GM21447 (cell line): Measurements from ENCODE around the gene DPP3.
"Not testable (repeated sequence)": the region's sequence is repeated elsewhere in the genome, so short reads cannot be mapped to it uniquely, and the experiment has no call there.

Experiments used
- ATAC-seq: cut with Tn5 transposase; IDR thresholded peaks from one replicate; pipeline ENCODE4 v1.9.1; 2021; ENCODE audit not compliant: unreplicated experiment

Gene DPP3

GRCh38 chr11:66480117-66480938 is at the start of gene DPP3:
DPP3 (plus strand) TSS chr11:66480434; CDS start chr11:66482201, 1,767 bp downstream.
- peak; percentile 87 for ATAC-seq

- ATAC-seq, result not testable (repeated sequence)
These were observed 48.9 kb upstream of the DPP3 start for GRCh38 chr11:66431287-66431686.

DNA sequence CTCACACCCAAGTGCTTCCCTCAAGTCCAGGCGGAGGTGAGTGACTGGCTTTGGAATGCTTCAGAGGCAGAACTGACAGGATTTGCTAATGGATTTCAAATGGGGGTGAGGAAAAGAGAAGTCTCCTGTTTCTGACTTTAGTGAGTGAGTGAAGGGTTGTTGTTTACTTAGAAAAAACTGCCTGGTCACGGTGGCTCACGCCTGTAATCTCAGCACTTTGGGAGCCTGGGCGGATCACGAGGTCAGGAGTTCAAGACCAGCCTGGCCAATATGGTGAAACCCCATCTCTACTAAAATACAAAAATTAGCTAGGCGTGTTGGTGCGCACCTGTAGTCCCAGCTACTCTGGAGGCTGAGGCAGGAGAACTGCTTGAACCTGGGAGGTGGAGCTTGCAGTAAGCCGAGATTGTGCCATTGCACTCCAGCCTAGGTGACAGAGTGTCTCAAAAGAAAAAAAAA is 48.3 kb upstream of the DPP3 start:
- ATAC-seq, result not testable (repeated sequence)

DNA sequence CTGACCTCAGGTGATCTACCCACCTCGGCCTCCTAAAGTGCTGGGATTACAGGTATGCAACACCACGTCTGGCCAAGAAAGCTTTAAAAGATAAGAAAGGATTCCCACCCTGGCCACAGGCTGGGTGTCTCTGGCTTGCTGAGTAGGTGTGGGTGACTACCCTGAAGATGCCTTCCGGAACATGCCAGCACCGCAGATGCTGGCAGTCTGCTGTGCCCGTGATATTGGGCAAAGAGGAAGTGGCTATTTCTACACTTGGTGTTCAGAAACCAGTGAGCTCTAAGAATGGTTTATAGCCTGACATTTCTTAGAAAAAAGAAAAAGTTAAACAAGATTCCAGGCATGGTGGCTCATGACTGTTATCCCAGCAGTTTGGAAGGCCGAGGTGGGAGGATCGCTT is 47.6 kb upstream of the DPP3 start:
- no peak for ATAC-seq

DNA sequence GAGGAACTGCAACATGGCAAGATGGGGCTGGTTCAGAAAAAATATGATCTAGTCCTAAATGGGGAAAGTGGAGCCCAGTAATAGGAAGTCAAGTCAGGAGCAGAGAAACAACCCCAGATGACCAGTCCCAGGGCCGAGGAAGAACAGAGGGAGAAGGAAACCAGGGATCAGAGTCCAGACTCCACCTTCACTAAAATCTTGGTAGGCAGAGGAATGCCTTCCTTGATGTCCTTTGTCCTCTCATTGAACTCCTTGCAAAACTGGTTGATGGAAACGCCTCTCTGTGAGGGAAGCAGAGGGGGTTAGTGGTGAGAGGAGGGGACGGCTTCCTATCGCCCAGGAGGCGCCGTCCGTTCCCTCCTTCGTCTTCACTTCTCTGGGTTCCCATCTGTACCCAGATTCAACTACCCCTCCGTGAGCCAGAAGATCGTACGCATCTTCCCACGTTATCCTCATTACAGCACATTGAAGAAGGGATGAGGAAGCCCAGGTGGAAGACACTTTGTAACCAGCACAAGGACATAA is 42.2 kb upstream of the DPP3 start:
- no peak for ATAC-seq

- ATAC-seq, result peak; percentile 93
These were observed 41.4 kb upstream of the DPP3 start, which contains the start of gene MRPL11 for GRCh38 chr11:66438504-66439466. MRPL11 (minus strand) TSS chr11:66438848; CDS start chr11:66438754, 94 bp downstream.

- ATAC-seq, result not testable (repeated sequence)
These were observed 39.9 kb upstream of the DPP3 start for GRCh38 chr11:66440101-66440939.

DNA sequence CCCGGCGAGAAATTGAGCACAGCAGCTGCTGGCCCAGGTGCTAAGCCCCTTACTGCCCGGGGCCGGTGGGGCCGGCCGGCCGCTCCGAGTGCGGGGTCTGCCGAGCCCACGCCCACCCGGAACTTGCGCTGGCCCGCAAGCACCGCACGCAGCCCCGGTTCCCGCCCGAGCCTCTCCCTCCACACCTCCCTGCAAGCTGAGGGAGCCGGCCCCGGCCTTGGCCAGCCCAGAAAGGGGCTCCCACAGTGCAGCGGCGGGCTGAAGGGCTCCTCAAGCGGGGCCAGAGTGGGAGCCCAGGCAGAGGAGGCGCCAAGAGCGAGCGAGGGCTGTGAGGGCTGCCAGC is 39.3 kb upstream of the DPP3 start:
- ATAC-seq, result not testable (repeated sequence)

GRCh38 chr11:66443602-66444001 is 36.6 kb upstream of the DPP3 start:
- ATAC-seq, result no peak

DNA sequence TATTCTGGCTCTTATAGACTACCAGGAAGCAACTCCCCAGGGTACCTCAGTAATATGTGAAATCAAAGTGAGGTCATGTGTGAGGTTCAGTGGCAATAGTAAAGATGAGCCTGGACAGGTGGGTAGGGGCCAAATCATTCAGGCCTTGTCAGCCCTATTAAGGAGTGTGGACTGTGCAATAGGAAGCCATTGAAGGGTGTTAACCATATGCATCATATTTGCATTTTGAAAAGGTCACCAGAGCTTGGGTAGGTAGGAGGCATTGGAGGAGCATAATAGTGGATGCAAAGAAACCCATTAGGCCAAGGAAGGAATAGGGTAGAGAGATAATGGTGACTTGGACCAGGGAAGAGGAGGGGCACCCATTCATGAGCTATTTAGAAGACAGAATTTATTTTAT is 33.2 kb upstream of the DPP3 start:
- no peak for ATAC-seq

DNA sequence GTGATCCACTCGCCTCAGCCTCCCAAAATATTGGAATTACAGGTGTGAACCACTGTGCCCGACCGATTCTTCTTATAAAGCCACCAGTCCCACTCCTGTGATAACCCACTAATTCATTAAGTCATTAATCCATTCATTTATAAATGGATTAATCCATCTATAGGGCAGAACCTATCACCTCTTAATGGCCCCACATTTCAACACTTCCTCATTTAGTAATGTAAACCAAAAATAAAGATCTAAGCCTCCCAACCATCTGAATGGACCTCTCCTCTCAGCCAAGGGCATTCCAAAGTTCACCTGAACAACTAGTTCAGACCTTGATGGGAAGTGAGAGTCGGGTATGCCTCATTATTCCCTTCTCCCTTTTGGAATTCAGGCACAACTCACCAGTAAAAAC is 31.7 kb upstream of the DPP3 start:
- ATAC-seq, result no peak

- no peak for ATAC-seq
These were observed 29.7 kb upstream of the DPP3 start for GRCh38 chr11:66450560-66450959.

DNA sequence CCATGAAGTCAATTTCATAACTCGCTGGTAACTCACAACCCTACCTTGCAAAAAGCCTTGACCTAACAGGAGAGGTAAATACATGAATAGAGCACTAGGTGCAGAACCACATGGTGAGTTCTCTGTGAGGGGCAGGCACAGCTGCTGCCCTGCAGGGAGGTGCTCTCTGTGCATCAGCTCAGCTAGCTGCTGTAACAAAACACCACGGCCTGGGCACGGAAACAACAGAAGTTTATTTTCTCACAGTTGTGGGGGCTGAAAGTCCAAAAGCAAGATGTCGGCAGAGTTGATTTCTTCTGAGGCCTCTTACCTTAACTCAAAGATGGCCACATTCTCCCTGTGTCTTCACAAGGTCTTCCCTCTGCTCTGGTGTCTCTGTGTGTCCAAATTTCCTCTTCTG is 28.6 kb upstream of the DPP3 start:
- ATAC-seq, result no peak

- ATAC-seq, result no peak
These were observed 26.0 kb upstream of the DPP3 start for GRCh38 chr11:66454247-66454646.

- ATAC-seq, result no peak
These were observed 25.4 kb upstream of the DPP3 start for GRCh38 chr11:66454828-66455227.

- no peak for ATAC-seq
These were observed 22.4 kb upstream of the DPP3 start for GRCh38 chr11:66457826-66458225.

GRCh38 chr11:66459138-66459778 is 21.0 kb upstream of the DPP3 start:
- ATAC-seq, result no peak

DNA sequence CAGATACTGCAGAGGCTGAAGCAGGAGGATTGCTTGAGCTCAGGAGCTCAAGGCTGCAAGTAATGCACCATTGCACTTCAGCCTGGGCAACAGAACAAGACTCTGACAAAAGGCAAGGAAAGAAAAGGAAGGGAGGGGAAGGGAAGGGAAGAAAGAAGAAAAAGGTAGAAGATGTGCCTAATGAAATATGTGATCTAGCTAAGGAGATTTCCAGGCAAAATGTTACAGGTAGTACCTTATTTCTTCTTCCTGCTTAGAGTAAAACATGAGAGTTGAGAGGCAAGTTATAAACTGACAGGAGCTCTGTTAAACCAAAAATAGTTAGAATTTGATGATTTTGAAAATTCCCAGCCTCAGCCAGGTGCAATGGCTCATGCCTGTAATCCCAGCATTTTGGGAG is 18.2 kb upstream of the DPP3 start:
- ATAC-seq, result no peak

GRCh38 chr11:66462911-66463310 is 17.3 kb upstream of the DPP3 start:
- ATAC-seq, result no peak

- not testable (repeated sequence) for ATAC-seq
These were observed 16.1 kb upstream of the DPP3 start for GRCh38 chr11:66464116-66464515.
